Measurements from ENCODE around the gene CACNA2D2. TPM values are rescaled to one million over a fixed set of nuclear protein-coding genes. Genes with fewer than 3 reads are reported as not detected.

CACNA2D2 gene
- total and polyA plus RNA-seq, 4 donors: 28.2 to 111 (median 69.1) TPM

DNA sequence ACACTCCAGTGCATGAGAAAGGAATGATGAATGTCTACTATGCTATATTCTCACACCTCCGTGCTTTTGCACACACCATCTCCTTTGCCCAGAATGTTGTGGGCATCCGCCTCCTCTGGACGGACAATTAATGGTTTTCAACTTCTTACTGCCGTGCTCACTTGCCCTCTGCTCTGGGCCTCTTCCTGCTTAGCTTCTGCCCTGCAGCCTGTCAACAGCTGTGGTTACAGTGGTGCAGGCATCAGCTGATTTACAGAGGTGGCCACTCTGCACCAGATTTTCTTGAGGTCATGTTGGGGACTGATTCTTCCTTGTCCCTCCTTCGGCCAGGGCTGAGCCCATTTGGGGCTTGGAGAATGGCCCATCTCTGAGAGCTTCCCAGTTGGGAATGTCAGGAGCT is 87.6 kb downstream of the CACNA2D2 start:
- Histone ChIP-seq H3K9me3 (ENCODE audit: control insufficient read depth in 4 of 4, insufficient read depth in 3 of 4, low read length in 3 of 4) (no peaks in the 10 kb centered on the region), H3K27me3 (ENCODE audit: control insufficient read depth in 3 of 3, insufficient read depth in 3 of 3, low read length in 2 of 3) (no peaks in the 10 kb centered on the region), H3K27ac (ENCODE audit: low read depth in 1 of 2, low read length in 1 of 2) (no peak overlapping the region), H3K4me1 (ENCODE audit: control insufficient read depth in 5 of 5, insufficient read depth in 5 of 5, low read length in 5 of 5) (no peaks in the 10 kb centered on the region), H3K36me3 (ENCODE audit: control insufficient read depth in 4 of 4, insufficient read depth in 4 of 4, low read length in 4 of 4) (no peaks in the 10 kb centered on the region), H3K4me3 (no peak overlapping the region), H3K9ac (ENCODE audit: insufficient read depth in 1 of 2, low read length in 2 of 2) (no peak overlapping the region)
- 27 to 57% methylated on average over 5 of the region's 5 CpGs for WGBS, 2 donors
- DNase-seq (no peak), ATAC-seq (ENCODE audit: insufficient read depth, low FRiP score) (no peak)
- TF ChIP-seq CTCF (IDR thresholded peaks at IDR 0.05; ENCODE audit: control extremely low read depth, extremely low read depth): no peak

GRCh38 chr3:50415061-50415460 is 88.4 kb downstream of the CACNA2D2 start:
- DNase-seq: no peak
- no peaks in the 10 kb centered on the region for H3K27me3 ChIP-seq (ENCODE audit: control insufficient read depth in 3 of 3, insufficient read depth in 3 of 3, low read length in 2 of 3)
- no peak overlapping the region for H3K27ac ChIP-seq (ENCODE audit: low read depth in 1 of 2, low read length in 1 of 2)
- H3K4me3 ChIP-seq: no peak overlapping the region
- no peak for TF ChIP-seq CTCF (IDR thresholded peaks at IDR 0.05; ENCODE audit: control extremely low read depth, extremely low read depth)
- H3K9ac ChIP-seq (ENCODE audit: insufficient read depth in 1 of 2, low read length in 2 of 2): no peak overlapping the region
- no peaks in the 10 kb centered on the region for H3K9me3 ChIP-seq (ENCODE audit: control insufficient read depth in 4 of 4, insufficient read depth in 3 of 4, low read length in 3 of 4)
- H3K4me1 ChIP-seq (ENCODE audit: control insufficient read depth in 5 of 5, insufficient read depth in 5 of 5, low read length in 5 of 5): no peaks in the 10 kb centered on the region
- no peaks in the 10 kb centered on the region for H3K36me3 ChIP-seq (ENCODE audit: control insufficient read depth in 4 of 4, insufficient read depth in 4 of 4, low read length in 4 of 4)
- WGBS, 2 donors: 70 to 86% methylated on average over 4 of the region's 4 CpGs
- no peak for ATAC-seq (ENCODE audit: insufficient read depth, low FRiP score)

GRCh38 chr3:50414616-50415015 is 88.8 kb downstream of the CACNA2D2 start:
- Histone ChIP-seq H3K36me3 (ENCODE audit: control insufficient read depth in 4 of 4, insufficient read depth in 4 of 4, low read length in 4 of 4) (no peaks in the 10 kb centered on the region), H3K9ac (ENCODE audit: insufficient read depth in 1 of 2, low read length in 2 of 2) (no peak overlapping the region), H3K27me3 (ENCODE audit: control insufficient read depth in 3 of 3, insufficient read depth in 3 of 3, low read length in 2 of 3) (no peaks in the 10 kb centered on the region), H3K9me3 (ENCODE audit: control insufficient read depth in 4 of 4, insufficient read depth in 3 of 4, low read length in 3 of 4) (no peaks in the 10 kb centered on the region), H3K27ac (ENCODE audit: low read depth in 1 of 2, low read length in 1 of 2) (no peak overlapping the region), H3K4me3 (no peak overlapping the region), H3K4me1 (ENCODE audit: control insufficient read depth in 5 of 5, insufficient read depth in 5 of 5, low read length in 5 of 5) (no peaks in the 10 kb centered on the region)
- DNase-seq (no peak), ATAC-seq (ENCODE audit: insufficient read depth, low FRiP score) (no peak)
- 92 to 96% methylated on average over 14 of the region's 14 CpGs for WGBS, 2 donors
- TF ChIP-seq CTCF (IDR thresholded peaks at IDR 0.05; ENCODE audit: control extremely low read depth, extremely low read depth): no peak

GRCh38 chr3:50412231-50412754 is 91.1 kb downstream of the CACNA2D2 start:
- Histone ChIP-seq H3K4me1 (ENCODE audit: control insufficient read depth in 5 of 5, insufficient read depth in 5 of 5, low read length in 5 of 5) (no peaks in the 10 kb centered on the region), H3K36me3 (ENCODE audit: control insufficient read depth in 4 of 4, insufficient read depth in 4 of 4, low read length in 4 of 4) (no peaks in the 10 kb centered on the region), H3K27me3 (ENCODE audit: control insufficient read depth in 3 of 3, insufficient read depth in 3 of 3, low read length in 2 of 3) (no peaks in the 10 kb centered on the region), H3K4me3 (no peak overlapping the region), H3K27ac (ENCODE audit: low read depth in 1 of 2, low read length in 1 of 2) (no peak overlapping the region), H3K9me3 (ENCODE audit: control insufficient read depth in 4 of 4, insufficient read depth in 3 of 4, low read length in 3 of 4) (no peaks in the 10 kb centered on the region), H3K9ac (ENCODE audit: insufficient read depth in 1 of 2, low read length in 2 of 2) (no peak overlapping the region)
- ATAC-seq (ENCODE audit: insufficient read depth, low FRiP score) (no peak), DNase-seq (no peak)
- 88 to 94% methylated on average over 11 of the region's 11 CpGs for WGBS, 2 donors
- TF ChIP-seq CTCF (IDR thresholded peaks at IDR 0.05; ENCODE audit: control extremely low read depth, extremely low read depth): no peak

Measured in lung (tissue), 12 donors.